ENCODE data around the gene IGF1R.
A peak's percentile ranks its signal among the peaks of the same experiment; 100 is the strongest.

The IGF1R gene

GRCh38 chr15:98859149-98859548 lies 210.8 kb downstream of the IGF1R start:
- no peak for DNase-seq (ENCODE audit: low read depth)

GRCh38 chr15:98860281-98861041 lies 212.1 kb downstream of the IGF1R start:
- DNase-seq (ENCODE audit: low read depth), result no peak

- no peak for DNase-seq (ENCODE audit: low read depth)
Measured at GRCh38 chr15:98861188-98861587, 212.8 kb downstream of the IGF1R start.

- no peak for DNase-seq (ENCODE audit: low read depth)
Measured at GRCh38 chr15:98863983-98864382, 215.6 kb downstream of the IGF1R start.

GRCh38 chr15:98865397-98866339 lies 217.3 kb downstream of the IGF1R start:
- DNase-seq (ENCODE audit: low read depth), result peak; percentile 58

GRCh38 chr15:98866511-98866910 lies 218.2 kb downstream of the IGF1R start:
- no peak for DNase-seq (ENCODE audit: low read depth)

DNA sequence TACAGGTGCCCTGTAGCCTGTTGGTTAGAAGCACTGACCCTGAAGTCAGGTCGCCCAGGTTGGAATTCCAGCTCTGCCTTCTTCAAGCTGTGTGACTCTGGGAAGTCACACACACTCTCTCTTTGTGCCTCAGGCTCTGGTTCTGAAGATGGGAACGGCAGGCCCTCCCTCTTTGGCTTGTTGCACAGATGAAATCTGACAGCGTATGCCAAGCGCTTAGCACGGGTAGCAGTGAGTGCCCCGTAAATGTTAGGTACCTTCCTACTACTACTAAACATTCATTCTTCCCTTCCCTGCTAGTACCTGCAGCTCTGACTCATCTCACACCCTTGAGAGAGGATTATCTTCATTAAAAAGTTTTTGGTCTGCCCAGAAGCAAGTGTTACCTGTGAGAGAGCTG lies 220.2 kb downstream of the IGF1R start:
- no peak for DNase-seq (ENCODE audit: low read depth)

GRCh38 chr15:98870788-98871187 lies 222.4 kb downstream of the IGF1R start:
- DNase-seq (ENCODE audit: low read depth), result no peak

- no peak for DNase-seq (ENCODE audit: low read depth)
Measured at GRCh38 chr15:98872774-98873173, 224.4 kb downstream of the IGF1R start.

- DNase-seq (ENCODE audit: low read depth), result no peak
Measured at GRCh38 chr15:98873441-98874218, 225.3 kb downstream of the IGF1R start.

DNA sequence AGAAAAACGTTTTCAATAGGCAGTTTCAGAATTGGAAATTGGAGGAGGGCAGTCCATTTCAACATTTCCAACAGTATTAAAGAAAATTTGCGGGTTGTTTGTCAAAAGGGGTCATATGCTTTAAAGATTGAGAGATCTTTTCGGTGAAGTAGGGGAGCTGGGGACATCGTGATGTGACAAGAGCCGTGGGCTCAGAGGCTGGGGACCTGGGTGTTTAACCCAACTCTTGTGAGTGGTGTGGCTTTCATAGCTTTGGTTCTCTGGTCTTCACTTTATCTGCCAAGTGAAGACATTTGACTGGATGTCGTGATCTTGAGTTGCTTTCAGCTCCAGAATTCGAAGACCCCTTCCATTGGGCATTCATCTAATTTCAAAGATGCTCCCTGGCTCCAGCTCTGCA lies 226.0 kb downstream of the IGF1R start:
- no peak for DNase-seq (ENCODE audit: low read depth)

GRCh38 chr15:98874773-98875172 lies 226.4 kb downstream of the IGF1R start:
- no peak for DNase-seq (ENCODE audit: low read depth)

GRCh38 chr15:98875309-98875708 lies 227.0 kb downstream of the IGF1R start:
- no peak for DNase-seq (ENCODE audit: low read depth)

GRCh38 chr15:98876451-98877369 lies 228.4 kb downstream of the IGF1R start:
- no peak for DNase-seq (ENCODE audit: low read depth)

- DNase-seq (ENCODE audit: low read depth), result no peak
Measured at GRCh38 chr15:98878172-98878571, 229.8 kb downstream of the IGF1R start.

- no peak for DNase-seq (ENCODE audit: low read depth)
Measured at GRCh38 chr15:98878862-98879261, 230.5 kb downstream of the IGF1R start.

- no peak for DNase-seq (ENCODE audit: low read depth)
Measured at GRCh38 chr15:98881526-98882520, 233.5 kb downstream of the IGF1R start.

- no peak for DNase-seq (ENCODE audit: low read depth)
Measured at GRCh38 chr15:98883478-98883877, 235.1 kb downstream of the IGF1R start.

DNA sequence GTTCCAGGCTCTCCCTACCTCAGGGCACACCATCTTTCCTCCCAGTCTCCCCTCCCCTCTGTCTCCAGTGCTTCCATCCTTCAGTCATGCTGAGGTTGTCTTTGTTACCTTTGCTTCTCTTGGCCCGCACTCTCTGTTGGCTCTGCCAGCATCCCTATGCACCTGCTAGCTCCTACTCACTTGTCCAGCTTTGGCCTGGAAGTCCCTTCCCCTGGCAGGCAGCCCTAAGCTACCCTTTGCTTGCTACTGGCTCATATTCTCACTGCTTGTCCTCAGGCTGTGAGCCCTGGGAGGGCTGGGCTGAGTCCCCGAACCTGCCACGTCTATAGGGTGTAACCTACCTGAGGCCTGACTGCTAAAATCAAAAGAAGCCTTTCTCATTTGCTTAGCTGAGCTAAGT lies 236.6 kb downstream of the IGF1R start:
- no peak for DNase-seq (ENCODE audit: low read depth)

DNA sequence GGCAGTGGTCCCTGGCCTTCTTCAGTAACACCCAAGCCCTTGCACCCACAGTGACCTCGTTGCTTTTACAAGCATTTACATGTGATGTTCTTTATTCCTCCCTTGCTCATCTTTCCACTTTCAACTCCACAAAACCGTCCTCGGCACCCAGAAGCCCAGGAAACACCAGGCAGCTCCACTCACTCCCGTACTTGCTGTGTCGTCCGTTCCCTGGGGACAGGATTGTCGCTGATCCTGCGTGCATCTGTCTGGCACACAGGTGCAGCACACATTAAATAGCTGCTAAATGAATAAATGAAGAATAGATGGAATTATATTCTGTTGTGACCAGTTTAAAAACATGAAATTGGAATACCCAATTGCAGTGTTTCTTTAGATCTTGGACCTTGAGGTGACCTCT lies 239.6 kb downstream of the IGF1R start:
- DNase-seq (ENCODE audit: low read depth), result no peak

All from activated gamma-delta T cell treated with anti-CD3 and anti-CD28 coated beads, Interleukin-2, amount 50 U/mL, for 16 hours (primary cell).